Peyer's patch (tissue), 4 donors: ENCODE results near the gene PHLDA3. TPM values are rescaled to one million over a fixed set of nuclear protein-coding genes. Genes with fewer than 3 reads are reported as not detected.
A peak's percentile ranks its signal among the peaks of the same experiment; 100 is the strongest.

Source experiments
- DNase-seq, 3 donors: peaks; one replicate each; pipeline ENCODE4 v3.0.0-alpha.2; 2017 to 2019
- H3K27ac ChIP-seq, 4 donors: fragments of 200-600 bp; sonication (generic); one replicate each; pipeline ENCODE4 v1.5.1; 2016 to 2019
- H3K27me3 ChIP-seq, 2 donors: fragments of 200-600 bp; sonication (generic); one replicate each; pipeline ENCODE4 v1.5.1; 2019
- H3K36me3 ChIP-seq, 3 donors: fragments of 200-600 bp; sonication (generic); one replicate each; pipeline ENCODE4 v1.5.1; 2016 to 2019
- H3K4me1 ChIP-seq, 4 donors: fragments of 200-600 bp; sonication (generic); one replicate each; pipeline ENCODE4 v1.5.1; 2016 to 2019
- H3K4me3 ChIP-seq, 4 donors: fragments of 200-600 bp; sonication (generic); 1 replicate in 3 of 4; 2 replicates in 1 of 4; pipeline ENCODE4 v1.5.1; 2016 to 2019; ENCODE audit warnings: mild to moderate bottlenecking in 1 of 4
- H3K9me3 ChIP-seq, 4 donors: fragments of 200-600 bp; sonication (generic); one replicate each; pipeline ENCODE4 v1.5.1; 2016 to 2019; ENCODE audit warnings: mild to moderate bottlenecking in 1 of 4
- CTCF ChIP-seq, 6 experiments: fragments of 450-650 bp in 4 of 6; fragments of 200-600 bp in 2 of 6; sonication (generic) in 1 of 6; IDR thresholded peaks; one replicate each; pipeline ENCODE4 v1.5.1; 2017 to 2019; ENCODE audit warnings: antibody characterized with exemption in 6 of 6, mild to moderate bottlenecking in 3 of 6, moderate library complexity in 1 of 6
- POLR2A ChIP-seq, 2 donors: fragments of 450-650 bp; IDR thresholded peaks; one replicate each; pipeline ENCODE4 v1.5.1; 2017; ENCODE audit warnings: antibody characterized with exemption in 2 of 2, mild to moderate bottlenecking in 2 of 2, moderate library complexity in 2 of 2
- total RNA-seq, 4 donors: library from RNA; depleted of rRNA; stranded (reverse); fragments of >200 nt; gene quantifications; one replicate each; pipeline ENCODE4 v1.1.0, GENCODE V29; 2016

PHLDA3 gene
- total RNA-seq, 4 donors from 2014 or later: 4.4 to 43.7 (median 5.2) TPM

GRCh38 chr1:201452866-201453265 is 16.1 kb downstream of the PHLDA3 start:
- DNase-seq: no peak
- TF ChIP-seq POLR2A (IDR thresholded peaks at IDR 0.05) (no peak), CTCF (IDR thresholded peaks at IDR 0.05) (no peak)
- no peaks in the 10 kb centered on the region for H3K36me3 ChIP-seq
- H3K4me3 ChIP-seq: no peak overlapping the region
- peaks cover 0 to 15% (median 0%) of the 10 kb centered on the region in 4 donors for H3K4me1 ChIP-seq
- no peaks in the 10 kb centered on the region for H3K27me3 ChIP-seq
- H3K27ac ChIP-seq: no peak overlapping the region
- H3K9me3 ChIP-seq: no peaks in the 10 kb centered on the region

- Histone ChIP-seq H3K4me1 (peaks cover 0 to 17% (median 0%) of the 10 kb centered on the region in 4 donors), H3K27me3 (no peaks in the 10 kb centered on the region), H3K4me3 (no peak overlapping the region), H3K27ac (peak overlapping the region; percentile 11 to 58 (median 32)), H3K9me3 (no peaks in the 10 kb centered on the region), H3K36me3 (no peaks in the 10 kb centered on the region)
- DNase-seq: peak in 1 of 3 donors; percentile 52
- TF ChIP-seq CTCF (IDR thresholded peaks at IDR 0.05): no peak
Measured at GRCh38 chr1:201450721-201451291, 18.2 kb downstream of the PHLDA3 start.

GRCh38 chr1:201448990-201449389 is 20.0 kb downstream of the PHLDA3 start:
- no peaks in the 10 kb centered on the region for H3K9me3 ChIP-seq
- H3K4me1 ChIP-seq: peaks cover 0 to 17% (median 0%) of the 10 kb centered on the region in 4 donors
- TF ChIP-seq CTCF (IDR thresholded peaks at IDR 0.05) (no peak), POLR2A (IDR thresholded peaks at IDR 0.05) (no peak)
- H3K27ac ChIP-seq: peak overlapping the region in 1 of 4 donors; percentile 39
- no peaks in the 10 kb centered on the region for H3K27me3 ChIP-seq
- H3K36me3 ChIP-seq: no peaks in the 10 kb centered on the region
- no peak overlapping the region for H3K4me3 ChIP-seq
- DNase-seq: no peak

- no peaks in the 10 kb centered on the region for H3K27me3 ChIP-seq
- H3K9me3 ChIP-seq: no peaks in the 10 kb centered on the region
- no peaks in the 10 kb centered on the region for H3K36me3 ChIP-seq
- peak; percentile 43 to 86 (median 83) for DNase-seq
- H3K4me3 ChIP-seq: no peak overlapping the region
- H3K27ac ChIP-seq: peak overlapping the region in 2 of 4 donors; percentile 39
- TF ChIP-seq POLR2A (IDR thresholded peaks at IDR 0.05): no peak
- peak; percentile 53 to 84 (median 78) for TF ChIP-seq CTCF (IDR thresholded peaks at IDR 0.05)
- H3K4me1 ChIP-seq: peaks cover 0 to 17% (median 0%) of the 10 kb centered on the region in 4 donors
Measured at GRCh38 chr1:201447903-201448871, 20.8 kb downstream of the PHLDA3 start.

GRCh38 chr1:201445310-201445709 is 23.7 kb downstream of the PHLDA3 start:
- no peak for TF ChIP-seq POLR2A (IDR thresholded peaks at IDR 0.05)
- no peak for TF ChIP-seq CTCF (IDR thresholded peaks at IDR 0.05)
- Histone ChIP-seq H3K27ac (no peak overlapping the region), H3K4me1 (peaks cover 0 to 9% (median 0%) of the 10 kb centered on the region in 4 donors), H3K4me3 (no peak overlapping the region), H3K9me3 (no peaks in the 10 kb centered on the region), H3K36me3 (no peaks in the 10 kb centered on the region), H3K27me3 (no peaks in the 10 kb centered on the region)
- no peak for DNase-seq
